ENCODE results near the gene PREP.

PREP gene

DNA sequence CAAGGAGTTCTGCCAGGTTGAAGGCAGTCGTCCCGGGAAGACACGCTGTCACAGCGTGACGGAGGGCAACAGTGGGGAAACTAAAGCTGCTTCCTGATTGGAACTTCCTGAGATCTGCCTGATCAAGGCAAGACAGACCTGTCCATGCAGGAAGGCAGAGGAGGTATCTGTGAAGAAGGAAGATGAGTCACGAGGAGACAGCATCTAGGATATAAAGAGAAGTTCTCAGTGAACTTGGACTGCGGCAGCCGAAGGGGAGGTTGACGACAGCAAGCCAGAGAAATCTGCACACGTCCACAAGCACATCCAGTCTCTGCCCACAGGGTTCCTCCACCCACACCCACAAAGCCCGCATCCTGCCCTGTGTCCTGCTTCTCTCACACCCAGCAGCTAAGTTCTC, 38.6 kb downstream of the PREP start:
- peak; percentile 26 for DNase-seq
- Histone ChIP-seq H3K27me3 (no peaks in the 10 kb centered on the region), H3K36me3 (peaks cover 13% of the 10 kb centered on the region), H3K9me3 (no peaks in the 10 kb centered on the region), H3K4me1 (peaks cover 17% of the 10 kb centered on the region), H3K4me3 (ENCODE audit: low read depth, low read length) (no peak overlapping the region)
- TF ChIP-seq, protein P1, sequence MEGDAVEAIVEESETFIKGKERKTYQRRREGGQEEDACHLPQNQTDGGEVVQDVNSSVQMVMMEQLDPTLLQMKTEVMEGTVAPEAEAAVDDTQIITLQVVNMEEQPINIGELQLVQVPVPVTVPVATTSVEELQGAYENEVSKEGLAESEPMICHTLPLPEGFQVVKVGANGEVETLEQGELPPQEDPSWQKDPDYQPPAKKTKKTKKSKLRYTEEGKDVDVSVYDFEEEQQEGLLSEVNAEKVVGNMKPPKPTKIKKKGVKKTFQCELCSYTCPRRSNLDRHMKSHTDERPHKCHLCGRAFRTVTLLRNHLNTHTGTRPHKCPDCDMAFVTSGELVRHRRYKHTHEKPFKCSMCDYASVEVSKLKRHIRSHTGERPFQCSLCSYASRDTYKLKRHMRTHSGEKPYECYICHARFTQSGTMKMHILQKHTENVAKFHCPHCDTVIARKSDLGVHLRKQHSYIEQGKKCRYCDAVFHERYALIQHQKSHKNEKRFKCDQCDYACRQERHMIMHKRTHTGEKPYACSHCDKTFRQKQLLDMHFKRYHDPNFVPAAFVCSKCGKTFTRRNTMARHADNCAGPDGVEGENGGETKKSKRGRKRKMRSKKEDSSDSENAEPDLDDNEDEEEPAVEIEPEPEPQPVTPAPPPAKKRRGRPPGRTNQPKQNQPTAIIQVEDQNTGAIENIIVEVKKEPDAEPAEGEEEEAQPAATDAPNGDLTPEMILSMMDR (IDR thresholded peaks at IDR 0.05; ENCODE audit: low read depth, low read length), result no peak

DNA sequence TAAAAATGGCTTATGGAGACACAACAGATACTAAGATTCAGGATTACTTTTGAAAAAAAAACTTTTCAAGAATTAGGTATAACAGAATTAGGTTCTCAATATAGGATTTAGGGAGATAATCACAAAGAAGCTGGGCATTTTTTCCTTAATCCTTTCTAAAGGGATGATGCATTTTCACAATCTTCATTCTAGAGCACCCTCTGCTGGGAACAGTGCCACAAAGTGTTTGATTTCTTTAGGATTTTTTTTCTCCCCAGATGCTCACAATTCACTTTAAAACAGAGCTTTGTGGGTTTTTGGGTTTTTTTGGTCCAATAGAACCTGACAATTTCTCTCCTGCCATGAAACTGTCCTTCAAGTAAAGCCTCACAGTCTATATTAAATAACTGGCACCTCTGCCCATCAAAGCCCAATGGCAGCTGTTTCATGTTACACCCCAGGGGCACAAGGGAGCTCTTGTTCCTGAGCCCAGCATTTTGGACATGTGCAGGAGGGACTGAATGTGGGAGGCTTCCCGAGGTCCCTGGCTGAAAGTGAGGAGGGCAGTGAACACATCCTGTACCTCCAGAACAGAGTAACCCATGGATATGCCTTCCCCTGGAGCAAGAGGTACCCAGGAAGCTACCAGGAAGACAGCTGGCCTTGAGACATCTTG, 39.7 kb downstream of the PREP start:
- Histone ChIP-seq H3K4me3 (ENCODE audit: low read depth, low read length) (no peak overlapping the region), H3K9me3 (no peaks in the 10 kb centered on the region), H3K36me3 (peaks cover 12% of the 10 kb centered on the region), H3K27me3 (no peaks in the 10 kb centered on the region), H3K4me1 (peaks cover 17% of the 10 kb centered on the region)
- TF ChIP-seq, protein P1 (IDR thresholded peaks at IDR 0.05; ENCODE audit: low read depth, low read length), result peak; percentile 61
- peak; percentile 25 for DNase-seq

DNA sequence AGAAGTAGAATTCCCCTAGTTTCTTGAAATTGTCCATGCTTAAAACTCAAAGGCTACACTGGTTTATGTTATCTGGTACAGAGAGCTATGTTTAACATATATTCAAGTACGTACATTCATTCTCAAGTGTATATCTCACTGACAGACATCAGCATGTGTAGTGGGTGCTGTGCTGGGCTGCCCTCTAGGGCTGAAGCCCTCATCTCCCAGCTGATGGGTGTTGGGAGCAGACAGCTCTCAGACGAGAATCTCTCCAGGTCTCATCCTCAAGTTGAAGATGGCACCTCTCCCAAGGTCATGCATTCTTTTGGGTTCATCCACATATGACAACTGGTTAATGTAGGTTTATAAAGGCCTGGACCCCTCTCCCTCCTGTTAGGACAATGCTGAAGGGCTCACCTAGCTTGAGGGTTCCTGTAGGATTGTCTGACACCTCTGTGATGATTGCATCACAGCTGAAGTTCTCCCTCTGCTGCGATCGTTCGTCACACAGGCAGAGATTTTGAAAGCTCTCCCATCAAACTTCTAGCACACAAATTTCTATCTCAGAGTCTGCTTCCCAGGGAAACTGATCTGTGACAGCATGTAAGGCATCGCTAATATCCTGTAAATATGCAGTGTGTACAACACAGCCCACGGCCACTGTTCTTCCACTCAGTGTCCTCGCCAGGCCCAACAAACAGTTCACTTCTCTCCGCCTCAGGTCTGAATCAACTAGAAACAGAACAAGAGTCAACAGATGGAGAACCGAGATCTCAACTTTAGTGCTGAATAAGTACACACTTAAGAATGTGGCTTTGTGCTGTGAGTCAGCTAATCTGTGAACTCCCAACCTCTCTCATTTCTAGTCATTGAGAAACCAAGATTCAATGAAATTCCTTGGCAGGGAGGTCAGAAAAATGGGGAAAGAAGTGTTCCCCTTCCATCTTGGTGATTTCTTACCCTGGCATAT, 43.2 kb downstream of the PREP start:
- H3K36me3 ChIP-seq, result peaks cover 9% of the 10 kb centered on the region

DNA sequence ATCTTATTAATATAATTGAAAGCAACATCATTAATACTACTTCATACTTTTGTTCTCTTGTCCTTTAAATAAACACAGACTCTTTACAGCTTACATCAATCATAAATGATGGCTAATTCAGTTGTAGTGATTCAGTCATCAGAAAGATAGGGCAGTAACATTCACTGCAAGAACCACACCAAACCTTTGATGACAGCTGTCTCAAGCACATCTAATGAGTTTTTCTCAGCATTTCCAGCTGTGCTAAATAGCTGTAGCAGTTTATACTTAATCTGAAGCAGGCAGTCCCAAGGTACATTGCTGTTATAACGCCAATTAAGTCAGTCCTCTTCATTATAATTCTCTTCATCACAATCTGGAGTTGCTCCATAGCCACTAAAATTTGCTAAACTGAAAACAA, 45.7 kb downstream of the PREP start:
- peaks cover 5% of the 10 kb centered on the region for H3K36me3 ChIP-seq
- no peaks in the 10 kb centered on the region for H3K27me3 ChIP-seq
- H3K4me3 ChIP-seq (ENCODE audit: low read depth, low read length), result no peak overlapping the region
- TF ChIP-seq, protein P1 (IDR thresholded peaks at IDR 0.05; ENCODE audit: low read depth, low read length), result no peak
- no peaks in the 10 kb centered on the region for H3K9me3 ChIP-seq
- DNase-seq, result no peak
- H3K4me1 ChIP-seq, result peaks cover 5% of the 10 kb centered on the region

More for the DNA sequence above, 43.2 kb downstream of the PREP start:
- TF ChIP-seq, protein P1 (IDR thresholded peaks at IDR 0.05; ENCODE audit: low read depth, low read length), result peak; percentile 22; the same call in 1 of the 2 replicates
- Histone ChIP-seq H3K9me3 (no peaks in the 10 kb centered on the region), H3K4me1 (peaks cover 22% of the 10 kb centered on the region), H3K27me3 (no peaks in the 10 kb centered on the region), H3K4me3 (ENCODE audit: low read depth, low read length) (no peak overlapping the region)
- DNase-seq, result no peak

DNA sequence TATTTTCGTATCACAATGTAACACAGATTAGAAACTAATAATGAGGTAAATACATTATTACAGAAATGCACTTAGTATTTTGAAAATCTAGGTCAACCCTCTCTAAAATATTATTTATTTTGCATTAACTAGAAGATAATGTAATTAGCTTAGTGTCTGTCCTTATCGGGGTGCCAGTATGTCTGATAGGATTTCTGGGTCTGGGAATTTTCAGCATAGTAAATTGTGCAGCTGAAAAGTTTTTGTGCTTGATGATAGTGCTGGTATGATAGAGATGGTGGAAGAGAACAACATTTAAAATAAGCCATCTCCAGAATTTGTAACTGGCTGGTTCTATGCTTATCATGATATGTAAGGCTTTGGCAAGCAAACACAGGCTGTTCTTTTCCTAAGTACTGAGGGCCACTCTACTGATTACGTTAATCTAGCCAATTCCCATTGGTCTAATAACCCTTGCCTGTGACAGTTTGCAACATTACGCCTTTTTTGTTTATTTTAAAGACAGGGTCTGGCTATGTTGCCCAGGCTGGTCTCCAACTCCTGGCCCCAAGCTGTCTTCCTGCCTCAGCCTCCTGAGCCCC, 50.8 kb downstream of the PREP start:
- H3K27me3 ChIP-seq, result no peaks in the 10 kb centered on the region
- peaks cover 10% of the 10 kb centered on the region for H3K36me3 ChIP-seq
- H3K4me3 ChIP-seq (ENCODE audit: low read depth, low read length), result no peak overlapping the region
- TF ChIP-seq, protein P1 (IDR thresholded peaks at IDR 0.05; ENCODE audit: low read depth, low read length), result no peak
- DNase-seq, result peak; percentile 25
- no peaks in the 10 kb centered on the region for H3K9me3 ChIP-seq
- H3K4me1 ChIP-seq, result peaks cover 15% of the 10 kb centered on the region

Data from BE2C (cell line).